ENCODE measurements around the gene FOXD2. TPM values are rescaled to one million over a fixed set of nuclear protein-coding genes. Genes with fewer than 3 reads are reported as not detected.

Gene FOXD2
- polyA plus RNA-seq, 2 of the 4 experiments (the other 2 are of a cell fraction): 0.13 to 0.35 TPM

DNA sequence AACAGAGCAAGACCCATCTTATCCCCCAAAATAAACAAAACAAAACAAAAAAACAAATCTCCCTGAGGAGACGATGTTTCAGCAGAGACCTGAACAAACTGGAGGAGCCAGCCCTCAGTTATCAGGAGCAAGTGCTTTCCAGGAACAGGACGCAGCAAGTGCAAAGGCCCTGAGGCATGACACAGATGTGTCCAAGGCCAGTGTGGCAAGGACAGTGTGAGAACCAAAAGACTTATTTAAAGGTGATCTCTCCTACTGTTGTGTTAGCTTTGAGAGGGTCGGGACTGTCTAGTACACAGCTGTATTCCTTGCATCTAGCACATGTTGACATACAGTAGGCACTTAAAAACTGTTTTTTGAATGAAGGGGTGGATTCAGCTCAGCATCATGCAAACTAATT lies 48.0 kb downstream of the FOXD2 start:
- H3K4me3 ChIP-seq: no peak overlapping the region
- no peak overlapping the region for H3K4me2 ChIP-seq
- H3K27ac ChIP-seq: no peak overlapping the region
- DNase-seq (ENCODE audit: low read depth in 1 of 2, low spot score in 1 of 2): no peak
- ATAC-seq: no peak
- FAIRE-seq: no peak
- H3K4me1 ChIP-seq: peaks cover 19% of the 10 kb centered on the region
- TF ChIP-seq POLR2AphosphoS2 (conservative IDR thresholded peaks at IDR 0.05; ENCODE audit: low read length): no peak
- TF ChIP-seq MAFK (IDR thresholded peaks at IDR 0.05; ENCODE audit: partially characterized antibody): no peak
- no peak for TF ChIP-seq RNF2 (IDR thresholded peaks at IDR 0.05; ENCODE audit: borderline replicate concordance, low read depth)
- TF ChIP-seq CTCF (IDR thresholded peaks at IDR 0.05): no peak
- no peak for TF ChIP-seq JUN (IDR thresholded peaks at IDR 0.05)
- TF ChIP-seq PHF8 (IDR thresholded peaks at IDR 0.05; ENCODE audit: borderline replicate concordance, low read depth): no peak
- TF ChIP-seq KDM5A (IDR thresholded peaks at IDR 0.05): no peak
- TF ChIP-seq NFE2L2 (conservative IDR thresholded peaks at IDR 0.05; ENCODE audit: low read length): no peak
- TF ChIP-seq CEBPB (IDR thresholded peaks at IDR 0.05): no peak
- no peak for TF ChIP-seq RAD21 (conservative IDR thresholded peaks at IDR 0.05 in 1 of 2, IDR thresholded peaks at IDR 0.05 in 1 of 2)
- WGBS (ENCODE audit: missing lambda C conversion rate): 75% methylated on average over 3 of the region's 3 CpGs
- no peaks in the 10 kb centered on the region for H3K9me3 ChIP-seq
- CTCF ChIA-PET: no interaction called here
- POLR2A ChIA-PET: no interaction called here

DNA sequence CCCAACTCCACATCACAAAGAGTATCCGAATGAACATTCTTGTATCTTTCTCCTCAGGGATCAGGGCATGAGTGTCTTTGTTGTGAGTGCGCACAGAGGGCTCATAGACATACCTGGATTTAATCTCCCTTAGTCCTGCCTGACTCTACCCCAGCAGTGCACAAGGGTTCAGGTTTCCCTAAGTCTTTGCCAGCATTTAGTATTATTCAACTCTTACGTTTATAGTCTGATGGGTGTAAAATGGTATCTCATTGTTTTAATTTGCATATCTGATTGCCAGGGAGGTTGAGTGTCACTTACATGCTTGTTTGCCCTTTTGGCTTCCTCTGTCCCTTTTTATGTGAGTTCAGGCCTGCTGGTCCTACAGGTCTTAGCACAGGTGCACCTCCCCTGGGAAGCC lies 49.5 kb downstream of the FOXD2 start:
- ChIA-PET POLR2A (no interaction called here), CTCF (no interaction called here)
- TF ChIP-seq ESRRA (IDR thresholded peaks at IDR 0.05; ENCODE audit: borderline replicate concordance, low read length) (no peak), BHLHE40 (IDR thresholded peaks at IDR 0.05; ENCODE audit: low read depth, low read length) (no peak), CBX2 (IDR thresholded peaks at IDR 0.05; ENCODE audit: borderline replicate concordance, low read depth) (no peak), ZSCAN20 (CRISPR knock-in tag; IDR thresholded peaks at IDR 0.05) (no peak), CEBPB (IDR thresholded peaks at IDR 0.05) (no peak), HOXA7 (CRISPR knock-in tag; IDR thresholded peaks at IDR 0.05) (no peak), HDAC2 (IDR thresholded peaks at IDR 0.05) (no peak), KDM5A (IDR thresholded peaks at IDR 0.05) (no peak), ZNF302 (CRISPR knock-in tag; IDR thresholded peaks at IDR 0.05) (no peak), MYC (IDR thresholded peaks at IDR 0.05; ENCODE audit: borderline replicate concordance, low read length) (no peak)
- TF ChIP-seq, protein P1, sequence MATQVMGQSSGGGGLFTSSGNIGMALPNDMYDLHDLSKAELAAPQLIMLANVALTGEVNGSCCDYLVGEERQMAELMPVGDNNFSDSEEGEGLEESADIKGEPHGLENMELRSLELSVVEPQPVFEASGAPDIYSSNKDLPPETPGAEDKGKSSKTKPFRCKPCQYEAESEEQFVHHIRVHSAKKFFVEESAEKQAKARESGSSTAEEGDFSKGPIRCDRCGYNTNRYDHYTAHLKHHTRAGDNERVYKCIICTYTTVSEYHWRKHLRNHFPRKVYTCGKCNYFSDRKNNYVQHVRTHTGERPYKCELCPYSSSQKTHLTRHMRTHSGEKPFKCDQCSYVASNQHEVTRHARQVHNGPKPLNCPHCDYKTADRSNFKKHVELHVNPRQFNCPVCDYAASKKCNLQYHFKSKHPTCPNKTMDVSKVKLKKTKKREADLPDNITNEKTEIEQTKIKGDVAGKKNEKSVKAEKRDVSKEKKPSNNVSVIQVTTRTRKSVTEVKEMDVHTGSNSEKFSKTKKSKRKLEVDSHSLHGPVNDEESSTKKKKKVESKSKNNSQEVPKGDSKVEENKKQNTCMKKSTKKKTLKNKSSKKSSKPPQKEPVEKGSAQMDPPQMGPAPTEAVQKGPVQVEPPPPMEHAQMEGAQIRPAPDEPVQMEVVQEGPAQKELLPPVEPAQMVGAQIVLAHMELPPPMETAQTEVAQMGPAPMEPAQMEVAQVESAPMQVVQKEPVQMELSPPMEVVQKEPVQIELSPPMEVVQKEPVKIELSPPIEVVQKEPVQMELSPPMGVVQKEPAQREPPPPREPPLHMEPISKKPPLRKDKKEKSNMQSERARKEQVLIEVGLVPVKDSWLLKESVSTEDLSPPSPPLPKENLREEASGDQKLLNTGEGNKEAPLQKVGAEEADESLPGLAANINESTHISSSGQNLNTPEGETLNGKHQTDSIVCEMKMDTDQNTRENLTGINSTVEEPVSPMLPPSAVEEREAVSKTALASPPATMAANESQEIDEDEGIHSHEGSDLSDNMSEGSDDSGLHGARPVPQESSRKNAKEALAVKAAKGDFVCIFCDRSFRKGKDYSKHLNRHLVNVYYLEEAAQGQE (IDR thresholded peaks at IDR 0.05): no peak
- TF ChIP-seq, protein P2, sequence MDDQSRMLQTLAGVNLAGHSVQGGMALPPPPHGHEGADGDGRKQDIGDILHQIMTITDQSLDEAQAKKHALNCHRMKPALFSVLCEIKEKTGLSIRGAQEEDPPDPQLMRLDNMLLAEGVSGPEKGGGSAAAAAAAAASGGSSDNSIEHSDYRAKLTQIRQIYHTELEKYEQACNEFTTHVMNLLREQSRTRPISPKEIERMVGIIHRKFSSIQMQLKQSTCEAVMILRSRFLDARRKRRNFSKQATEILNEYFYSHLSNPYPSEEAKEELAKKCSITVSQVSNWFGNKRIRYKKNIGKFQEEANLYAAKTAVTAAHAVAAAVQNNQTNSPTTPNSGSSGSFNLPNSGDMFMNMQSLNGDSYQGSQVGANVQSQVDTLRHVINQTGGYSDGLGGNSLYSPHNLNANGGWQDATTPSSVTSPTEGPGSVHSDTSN (IDR thresholded peaks at IDR 0.05): no peak
- Histone ChIP-seq H3K27ac (no peak overlapping the region), H3K4me2 (0 out of 3 replicates have a peak overlapping the region, but pooled peaks have one; percentile 16), H3K4me1 (peaks cover 13% of the 10 kb centered on the region), H3K9me3 (no peaks in the 10 kb centered on the region), H3K4me3 (no peak overlapping the region)
- ATAC-seq: no peak
- WGBS (ENCODE audit: missing lambda C conversion rate): 92% methylated on average over 3 of the region's 3 CpGs
- FAIRE-seq: no peak
- no peak for DNase-seq (ENCODE audit: low read depth in 1 of 2, low spot score in 1 of 2)

All from A549 (cell line).